Measurements from ENCODE around the gene SARS1.
A peak's percentile ranks its signal among the peaks of the same experiment; 100 is the strongest.

Gene SARS1

GRCh38 chr1:109255097-109255651 is 41.5 kb downstream of the SARS1 start:
- in situ Hi-C loops (cut with HindIII; ENCODE audit: low pct_ligation_motif_present, low sequenced_read_pairs) = no loop called here
- Histone ChIP-seq H3K27me3 (replicated peaks) (no peaks in the 10 kb centered on the region), H3K36me3 (replicated peaks) (no peaks in the 10 kb centered on the region), H3K4me3 (ENCODE audit: low read depth, low read length) (no peak overlapping the region), H3K27ac (no peak overlapping the region)
- no peak for DNase-seq
- TF ChIP-seq, protein P1, sequence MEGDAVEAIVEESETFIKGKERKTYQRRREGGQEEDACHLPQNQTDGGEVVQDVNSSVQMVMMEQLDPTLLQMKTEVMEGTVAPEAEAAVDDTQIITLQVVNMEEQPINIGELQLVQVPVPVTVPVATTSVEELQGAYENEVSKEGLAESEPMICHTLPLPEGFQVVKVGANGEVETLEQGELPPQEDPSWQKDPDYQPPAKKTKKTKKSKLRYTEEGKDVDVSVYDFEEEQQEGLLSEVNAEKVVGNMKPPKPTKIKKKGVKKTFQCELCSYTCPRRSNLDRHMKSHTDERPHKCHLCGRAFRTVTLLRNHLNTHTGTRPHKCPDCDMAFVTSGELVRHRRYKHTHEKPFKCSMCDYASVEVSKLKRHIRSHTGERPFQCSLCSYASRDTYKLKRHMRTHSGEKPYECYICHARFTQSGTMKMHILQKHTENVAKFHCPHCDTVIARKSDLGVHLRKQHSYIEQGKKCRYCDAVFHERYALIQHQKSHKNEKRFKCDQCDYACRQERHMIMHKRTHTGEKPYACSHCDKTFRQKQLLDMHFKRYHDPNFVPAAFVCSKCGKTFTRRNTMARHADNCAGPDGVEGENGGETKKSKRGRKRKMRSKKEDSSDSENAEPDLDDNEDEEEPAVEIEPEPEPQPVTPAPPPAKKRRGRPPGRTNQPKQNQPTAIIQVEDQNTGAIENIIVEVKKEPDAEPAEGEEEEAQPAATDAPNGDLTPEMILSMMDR (IDR thresholded peaks at IDR 0.05; ENCODE audit: low read depth, low read length, missing control alignments) = peak; percentile 59

DNA sequence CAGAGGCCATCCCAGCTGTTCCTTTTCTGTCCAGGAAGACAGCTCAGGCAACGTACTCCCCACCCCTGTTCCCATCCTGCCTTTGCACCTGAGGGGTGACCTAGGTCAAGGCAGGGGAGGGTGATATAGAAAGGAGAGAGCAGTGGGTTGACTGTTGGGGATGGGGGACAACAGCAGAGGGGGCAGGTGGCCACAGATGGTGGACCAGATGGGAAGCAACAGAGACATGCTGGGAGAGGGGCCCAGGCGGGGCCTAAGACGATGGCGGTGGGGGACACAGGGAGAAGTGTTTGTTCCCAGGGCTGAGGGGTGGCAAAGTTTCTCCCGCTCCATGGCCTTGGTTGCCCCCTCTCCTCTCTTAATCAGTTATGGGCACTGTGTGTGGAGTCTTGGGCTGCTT is 42.0 kb downstream of the SARS1 start:
- TF ChIP-seq, protein P1 (IDR thresholded peaks at IDR 0.05; ENCODE audit: low read depth, low read length, missing control alignments) = no peak
- in situ Hi-C loops (cut with HindIII; ENCODE audit: low pct_ligation_motif_present, low sequenced_read_pairs) = no loop called here
- H3K4me3 ChIP-seq (ENCODE audit: low read depth, low read length) = no peak overlapping the region
- H3K27ac ChIP-seq = no peak overlapping the region
- DNase-seq = no peak
- H3K27me3 ChIP-seq (replicated peaks) = no peaks in the 10 kb centered on the region
- no peaks in the 10 kb centered on the region for H3K36me3 ChIP-seq (replicated peaks)

GRCh38 chr1:109256085-109256484 is 42.4 kb downstream of the SARS1 start:
- in situ Hi-C loops (cut with HindIII; ENCODE audit: low pct_ligation_motif_present, low sequenced_read_pairs) = no loop called here
- Histone ChIP-seq H3K36me3 (replicated peaks) (no peaks in the 10 kb centered on the region), H3K4me3 (ENCODE audit: low read depth, low read length) (no peak overlapping the region), H3K27ac (no peak overlapping the region), H3K27me3 (replicated peaks) (no peaks in the 10 kb centered on the region)
- TF ChIP-seq, protein P1 (IDR thresholded peaks at IDR 0.05; ENCODE audit: low read depth, low read length, missing control alignments) = no peak
- DNase-seq = no peak

GRCh38 chr1:109256971-109257681 is 43.4 kb downstream of the SARS1 start:
- no peak for DNase-seq

GRCh38 chr1:109257682-109258421 is 44.1 kb downstream of the SARS1 start:
- TF ChIP-seq, protein P1 (IDR thresholded peaks at IDR 0.05; ENCODE audit: low read depth, low read length, missing control alignments) = no peak
- in situ Hi-C loops (cut with HindIII; ENCODE audit: low pct_ligation_motif_present, low sequenced_read_pairs) = no loop called here
- Histone ChIP-seq H3K27me3 (replicated peaks) (no peaks in the 10 kb centered on the region), H3K36me3 (replicated peaks) (no peaks in the 10 kb centered on the region), H3K4me3 (ENCODE audit: low read depth, low read length) (no peak overlapping the region), H3K27ac (no peak overlapping the region)
- no peak for DNase-seq

More at GRCh38 chr1:109256971-109257681, 43.4 kb downstream of the SARS1 start:
- no peaks in the 10 kb centered on the region for H3K27me3 ChIP-seq (replicated peaks)
- in situ Hi-C loops (cut with HindIII; ENCODE audit: low pct_ligation_motif_present, low sequenced_read_pairs) = no loop called here
- no peaks in the 10 kb centered on the region for H3K36me3 ChIP-seq (replicated peaks)
- TF ChIP-seq, protein P1 (IDR thresholded peaks at IDR 0.05; ENCODE audit: low read depth, low read length, missing control alignments) = no peak
- H3K4me3 ChIP-seq (ENCODE audit: low read depth, low read length) = no peak overlapping the region
- H3K27ac ChIP-seq = no peak overlapping the region

Data from brain microvascular endothelial cell (primary cell).